MCF 10A (cell line): Measurements from ENCODE around the gene SRPK1. TPM values are rescaled to one million over a fixed set of nuclear protein-coding genes. Genes with fewer than 3 reads are reported as not detected.

Experiments
- BruUV-seq: library from RNA; stranded (reverse); fragments of 400-500 nt; replicated peaks from 2 replicates; lab custom pipeline; 2021; lab: Mats Ljungman, UMichigan
- CTCF ChIA-PET: fragments of 300-600 bp; sonication (Branson Sonifier 250); formaldehyde crosslinking; extraction: SDS; loops from one replicate; lab custom pipeline; 2021; ENCODE audit warnings: antibody characterized with exemption, inconsistent platforms; lab: Yijun Ruan, JAX
- POLR2A ChIA-PET: fragments of 300-600, 350-650 bp; sonication (Branson Sonifier 250); formaldehyde crosslinking; extraction: SDS; loops from one replicate; lab custom pipeline; 2020; ENCODE audit warnings: antibody characterized with exemption, inconsistent platforms; lab: Yijun Ruan, JAX
- DNase-seq: peaks from one replicate; pipeline ENCODE4 v3.0.0-alpha.2; 2018; ENCODE audit not compliant: unreplicated experiment
- H3K27ac Mint-ChIP-seq: one replicate; pipeline ENCODE4 v1.8.0; 2022; ENCODE audit warnings: mild to moderate bottlenecking, low read depth, mixed read lengths; ENCODE audit not compliant: unreplicated experiment
- H3K27me3 Mint-ChIP-seq: one replicate; pipeline ENCODE4 v1.8.0; 2022; ENCODE audit warnings: mixed read lengths; ENCODE audit not compliant: insufficient read depth, unreplicated experiment
- H3K36me3 Mint-ChIP-seq: one replicate; pipeline ENCODE4 v1.8.0; 2022; ENCODE audit warnings: mild to moderate bottlenecking, moderate library complexity, mixed read lengths; ENCODE audit not compliant: insufficient read depth, unreplicated experiment
- H3K4me1 Mint-ChIP-seq: one replicate; pipeline ENCODE4 v1.8.0; 2022; ENCODE audit warnings: mixed read lengths; ENCODE audit not compliant: insufficient read depth, unreplicated experiment
- H3K4me3 Mint-ChIP-seq: one replicate; pipeline ENCODE4 v1.8.0; 2022; ENCODE audit warnings: mild to moderate bottlenecking, moderate library complexity, mixed read lengths; ENCODE audit not compliant: unreplicated experiment
- H3K9me3 Mint-ChIP-seq: one replicate; pipeline ENCODE4 v1.8.0; 2022; ENCODE audit warnings: mixed read lengths; ENCODE audit not compliant: unreplicated experiment
- CTCF ChIP-seq: fragments of 200-600 bp; IDR thresholded peaks from one replicate; pipeline ENCODE4 v1.8.0; 2022; ENCODE audit warnings: antibody characterized with exemption, mild to moderate bottlenecking; ENCODE audit not compliant: unreplicated experiment
- intact Hi-C: fragments of 100-400 bp; cut with micrococcal nuclease; formaldehyde crosslinking; loops from 2 replicates; pipeline ENCODE4 v1.14.1; 2022
- total RNA-seq: library from RNA; stranded (reverse); gene quantifications from 2 replicates; pipeline ENCODE4 v1.2.3, GENCODE V29; 2022

Gene SRPK1
- total RNA-seq, 1 experiment from 2014 or later: 83.9 TPM

DNA sequence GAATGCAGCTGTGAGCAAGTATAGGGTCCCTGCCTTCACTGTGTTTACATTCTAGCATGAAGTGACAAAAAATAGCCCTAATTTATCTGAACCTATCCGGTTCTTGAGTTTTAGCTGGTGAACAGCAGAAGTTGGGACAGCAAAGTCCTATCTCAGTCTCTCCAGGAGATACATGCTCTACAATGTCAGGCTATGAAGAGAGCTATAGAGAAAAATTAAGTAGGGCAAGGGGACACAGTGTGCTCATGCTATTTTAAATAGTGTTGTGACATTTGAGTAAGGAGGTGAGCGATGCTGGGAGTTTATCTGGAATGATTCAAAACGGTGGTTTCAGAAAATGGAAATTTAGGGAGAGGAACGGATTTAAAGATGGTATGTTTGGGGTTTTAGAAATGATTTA is 20.4 kb downstream of the SRPK1 start:
- peaks cover 6% of the 10 kb centered on the region for H3K9me3 Mint-ChIP-seq
- intact Hi-C loops: no loop called here
- no peak overlapping the region for H3K27ac Mint-ChIP-seq
- ChIA-PET POLR2A (interaction anchor here (1.1 kb wide), 1 partner anchor 17 kb away, joined by 3 read pairs; no protein-coding TSS in a partner anchor), CTCF (interaction anchor here (0.6 to 1.0 kb wide), 2 partner anchors 17 to 368 kb away, joined by 3 read pairs; no protein-coding TSS in a partner anchor)
- peaks cover 29% of the 10 kb centered on the region for H3K36me3 Mint-ChIP-seq
- H3K27me3 Mint-ChIP-seq: no peaks in the 10 kb centered on the region
- BruUV-seq: no TSS peak
- no peak for TF ChIP-seq CTCF
- DNase-seq: no peak
- H3K4me3 Mint-ChIP-seq: no peak overlapping the region
- peaks cover 13% of the 10 kb centered on the region for H3K4me1 Mint-ChIP-seq

DNA sequence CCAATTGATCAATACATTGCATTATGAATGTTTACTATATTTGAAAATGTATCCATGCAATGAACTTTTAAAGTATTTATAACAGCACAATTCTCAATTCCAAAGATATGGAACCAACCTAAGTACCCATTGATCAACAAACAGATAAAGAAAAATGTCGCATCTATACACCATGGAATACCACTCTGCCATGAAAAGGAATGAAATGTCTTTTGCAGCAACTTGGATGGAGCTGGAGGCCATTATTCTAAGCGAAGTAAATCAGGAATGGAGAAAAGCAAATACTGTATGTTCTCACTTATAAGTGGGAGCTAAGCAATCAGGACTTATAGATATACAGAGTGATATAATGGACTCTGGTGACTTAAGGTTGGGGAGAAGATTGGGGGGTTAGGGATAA is 22.9 kb downstream of the SRPK1 start:
- no TSS peak for BruUV-seq
- H3K9me3 Mint-ChIP-seq: peaks cover 6% of the 10 kb centered on the region
- H3K4me1 Mint-ChIP-seq: peaks cover 20% of the 10 kb centered on the region
- peaks cover 21% of the 10 kb centered on the region for H3K36me3 Mint-ChIP-seq
- ChIA-PET CTCF (interaction anchor here (0.5 to 0.6 kb wide), 2 partner anchors 39 to 848 kb away, joined by 3 read pairs; no protein-coding TSS in a partner anchor), POLR2A (interaction anchor here (1.0 to 1.1 kb wide), 2 partner anchors 15 to 23 kb away, joined by 3 read pairs; partner anchors contain the start of gene SRPK1)
- no peak for DNase-seq
- H3K27ac Mint-ChIP-seq: no peak overlapping the region
- no peak for TF ChIP-seq CTCF
- intact Hi-C loops: no loop called here
- no peaks in the 10 kb centered on the region for H3K27me3 Mint-ChIP-seq
- no peak overlapping the region for H3K4me3 Mint-ChIP-seq

- no peaks in the 10 kb centered on the region for H3K27me3 Mint-ChIP-seq
- intact Hi-C loops: no loop called here
- H3K27ac Mint-ChIP-seq: no peak overlapping the region
- peaks cover 20% of the 10 kb centered on the region for H3K4me1 Mint-ChIP-seq
- H3K9me3 Mint-ChIP-seq: peaks cover 6% of the 10 kb centered on the region
- no peak overlapping the region for H3K4me3 Mint-ChIP-seq
- no peak for DNase-seq
- TF ChIP-seq CTCF: no peak
- no TSS peak for BruUV-seq
- ChIA-PET CTCF (interaction anchor here (0.5 kb wide), 1 partner anchor 847 kb away, joined by 3 read pairs; no protein-coding TSS in a partner anchor), POLR2A (interaction anchor here (1.0 to 1.1 kb wide), 2 partner anchors 14 to 24 kb away, joined by 3 read pairs; partner anchors contain the start of gene SRPK1)
- peaks cover 27% of the 10 kb centered on the region for H3K36me3 Mint-ChIP-seq
Measured at GRCh38 chr6:35897486-35897885, 23.4 kb downstream of the SRPK1 start.

GRCh38 chr6:35897036-35897435 is 23.9 kb downstream of the SRPK1 start:
- intact Hi-C loops: no loop called here
- BruUV-seq: no TSS peak
- Mint-ChIP-seq H3K4me3 (no peak overlapping the region), H3K27ac (no peak overlapping the region), H3K36me3 (peaks cover 30% of the 10 kb centered on the region), H3K27me3 (no peaks in the 10 kb centered on the region), H3K4me1 (peaks cover 20% of the 10 kb centered on the region), H3K9me3 (peaks cover 6% of the 10 kb centered on the region)
- no peak for TF ChIP-seq CTCF
- no peak for DNase-seq
- ChIA-PET POLR2A (interaction anchor here (1.0 kb wide), 1 partner anchor 14 kb away, joined by 3 read pairs; no protein-coding TSS in a partner anchor), CTCF (no interaction called here)
